Right lobe of liver (tissue), 4 donors: ENCODE data around the gene TMEM97.

Source experiments
- POLR2A ChIP-seq: fragments of 450-650 bp; IDR thresholded peaks from one replicate; pipeline ENCODE4 v1.6.1; 2017; ENCODE audit warnings: antibody characterized with exemption, mild to moderate bottlenecking
- TF ChIP-seq, protein P1 (sequence below), 4 donors: fragments of 200-600 bp in 3 of 4; fragments of 450-650 bp in 1 of 4; IDR thresholded peaks; one replicate each; pipeline versions ENCODE4 v1.5.1 to v1.8.0; 2016 to 2022; ENCODE audit warnings: antibody characterized with exemption in 4 of 4, mild to moderate bottlenecking in 2 of 4
- donor health status: DM: no; HTN: no; CAD: no.
- donor health status: DM: no; HTN: no; CAD: no.
- donor health status: DM: no; HTN: yes; CAD: no.

DNA sequence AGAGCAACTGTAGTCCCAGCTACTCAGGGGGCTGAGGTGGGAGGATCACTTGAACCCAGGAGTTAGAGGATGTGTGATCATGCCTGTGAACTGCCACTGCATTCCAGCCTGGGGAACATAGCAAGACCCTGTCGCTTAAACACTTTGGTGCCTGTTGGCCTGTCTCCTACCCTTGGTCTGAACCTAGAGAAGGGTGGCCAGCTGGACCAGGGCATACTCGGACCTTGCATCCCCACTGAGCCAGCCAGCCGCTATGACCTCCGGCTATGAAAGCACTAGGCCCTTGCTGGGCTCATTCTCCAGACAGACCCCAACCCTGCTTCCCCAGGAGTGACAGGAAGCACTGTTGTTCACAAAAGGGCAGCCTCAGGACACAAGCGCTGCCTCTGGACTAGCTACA, 11.7 kb downstream of the TMEM97 start:
- TF ChIP-seq, protein P1, sequence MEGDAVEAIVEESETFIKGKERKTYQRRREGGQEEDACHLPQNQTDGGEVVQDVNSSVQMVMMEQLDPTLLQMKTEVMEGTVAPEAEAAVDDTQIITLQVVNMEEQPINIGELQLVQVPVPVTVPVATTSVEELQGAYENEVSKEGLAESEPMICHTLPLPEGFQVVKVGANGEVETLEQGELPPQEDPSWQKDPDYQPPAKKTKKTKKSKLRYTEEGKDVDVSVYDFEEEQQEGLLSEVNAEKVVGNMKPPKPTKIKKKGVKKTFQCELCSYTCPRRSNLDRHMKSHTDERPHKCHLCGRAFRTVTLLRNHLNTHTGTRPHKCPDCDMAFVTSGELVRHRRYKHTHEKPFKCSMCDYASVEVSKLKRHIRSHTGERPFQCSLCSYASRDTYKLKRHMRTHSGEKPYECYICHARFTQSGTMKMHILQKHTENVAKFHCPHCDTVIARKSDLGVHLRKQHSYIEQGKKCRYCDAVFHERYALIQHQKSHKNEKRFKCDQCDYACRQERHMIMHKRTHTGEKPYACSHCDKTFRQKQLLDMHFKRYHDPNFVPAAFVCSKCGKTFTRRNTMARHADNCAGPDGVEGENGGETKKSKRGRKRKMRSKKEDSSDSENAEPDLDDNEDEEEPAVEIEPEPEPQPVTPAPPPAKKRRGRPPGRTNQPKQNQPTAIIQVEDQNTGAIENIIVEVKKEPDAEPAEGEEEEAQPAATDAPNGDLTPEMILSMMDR (IDR thresholded peaks at IDR 0.05): no peak
- no peak for TF ChIP-seq POLR2A
